Rectal smooth muscle tissue (tissue), 1 donor: ENCODE results near the gene BRME1.
A peak's percentile ranks its signal among the peaks of the same experiment; 100 is the strongest.

Experiments used
- H3K27ac ChIP-seq: one replicate; pipeline ENCODE4 v1.7.0; 2013; ENCODE audit warnings: low read depth, low read length, inconsistent platforms
- H3K27me3 ChIP-seq: one replicate; pipeline ENCODE4 v1.7.0; 2013; ENCODE audit warnings: low read length; ENCODE audit not compliant: control insufficient read depth, insufficient read depth
- H3K36me3 ChIP-seq: one replicate; pipeline ENCODE4 v1.7.0; 2013; ENCODE audit warnings: low read length; ENCODE audit not compliant: control insufficient read depth, insufficient read depth
- H3K4me1 ChIP-seq: one replicate; pipeline ENCODE4 v1.7.0; 2013; ENCODE audit warnings: low read length; ENCODE audit not compliant: control insufficient read depth, insufficient read depth
- H3K4me3 ChIP-seq: one replicate; pipeline ENCODE4 v1.7.0; 2013; ENCODE audit warnings: low read length
- H3K9ac ChIP-seq: one replicate; pipeline ENCODE4 v1.7.0; 2013; ENCODE audit warnings: low read length

Gene BRME1

GRCh38 chr19:13842291-13843103, 63.4 kb downstream of the BRME1 start:
- no peaks in the 10 kb centered on the region for H3K36me3 ChIP-seq

GRCh38 chr19:13841962-13842290, 64.0 kb downstream of the BRME1 start:
- Histone ChIP-seq H3K36me3 (no peaks in the 10 kb centered on the region), H3K27me3 (no peaks in the 10 kb centered on the region), H3K4me1 (peaks cover 34% of the 10 kb centered on the region), H3K9ac (peak overlapping the region; percentile 79), H3K4me3 (peak overlapping the region; percentile 77), H3K27ac (peak overlapping the region; percentile 92)

More at GRCh38 chr19:13842291-13843103, 63.4 kb downstream of the BRME1 start:
- peak overlapping the region; percentile 77 for H3K4me3 ChIP-seq
- peak overlapping the region; percentile 98 for H3K27ac ChIP-seq
- peaks cover 32% of the 10 kb centered on the region for H3K4me1 ChIP-seq
- H3K27me3 ChIP-seq: no peaks in the 10 kb centered on the region
- peak overlapping the region; percentile 82 for H3K9ac ChIP-seq

GRCh38 chr19:13841086-13841961, 64.6 kb downstream of the BRME1 start:
- H3K27ac ChIP-seq: peak overlapping the region; percentile 92
- H3K36me3 ChIP-seq: peaks cover under 1% of the 10 kb centered on the region
- peak overlapping the region; percentile 77 for H3K4me3 ChIP-seq
- no peaks in the 10 kb centered on the region for H3K27me3 ChIP-seq
- H3K4me1 ChIP-seq: peaks cover 30% of the 10 kb centered on the region
- peak overlapping the region; percentile 79 for H3K9ac ChIP-seq

GRCh38 chr19:13840305-13841085, 65.4 kb downstream of the BRME1 start:
- Histone ChIP-seq H3K36me3 (peaks cover 9% of the 10 kb centered on the region), H3K4me3 (peak overlapping the region; percentile 77), H3K27me3 (no peaks in the 10 kb centered on the region), H3K9ac (peak overlapping the region; percentile 79), H3K27ac (peak overlapping the region; percentile 92), H3K4me1 (peaks cover 29% of the 10 kb centered on the region)

GRCh38 chr19:13839938-13840304, 66.0 kb downstream of the BRME1 start:
- Histone ChIP-seq H3K27ac (peak overlapping the region; percentile 92), H3K27me3 (no peaks in the 10 kb centered on the region), H3K4me1 (peaks cover 29% of the 10 kb centered on the region), H3K9ac (peak overlapping the region; percentile 75), H3K36me3 (peaks cover 10% of the 10 kb centered on the region), H3K4me3 (peak overlapping the region; percentile 77)

- peak overlapping the region; percentile 77 for H3K4me3 ChIP-seq
- peaks cover 12% of the 10 kb centered on the region for H3K36me3 ChIP-seq
- no peaks in the 10 kb centered on the region for H3K27me3 ChIP-seq
- peak overlapping the region; percentile 75 for H3K9ac ChIP-seq
- H3K27ac ChIP-seq: peak overlapping the region; percentile 92
- peaks cover 31% of the 10 kb centered on the region for H3K4me1 ChIP-seq
These were observed 66.6 kb downstream of the BRME1 start for GRCh38 chr19:13839130-13839937.

- H3K27ac ChIP-seq: peak overlapping the region; percentile 92
- H3K9ac ChIP-seq: no peak overlapping the region
- no peaks in the 10 kb centered on the region for H3K27me3 ChIP-seq
- H3K4me3 ChIP-seq: peak overlapping the region; percentile 77
- H3K36me3 ChIP-seq: peaks cover 13% of the 10 kb centered on the region
- H3K4me1 ChIP-seq: peaks cover 37% of the 10 kb centered on the region
These were observed 67.3 kb downstream of the BRME1 start for GRCh38 chr19:13838435-13839129.

- peak overlapping the region; percentile 69 for H3K27ac ChIP-seq
- H3K9ac ChIP-seq: no peak overlapping the region
- H3K4me1 ChIP-seq: peaks cover 37% of the 10 kb centered on the region
- H3K4me3 ChIP-seq: no peak overlapping the region
- H3K36me3 ChIP-seq: peaks cover 13% of the 10 kb centered on the region
- H3K27me3 ChIP-seq: no peaks in the 10 kb centered on the region
These were observed 69.9 kb downstream of the BRME1 start for GRCh38 chr19:13835791-13836723.

- Histone ChIP-seq H3K9ac (no peak overlapping the region), H3K4me3 (peak overlapping the region; percentile 52), H3K27ac (peak overlapping the region; percentile 89), H3K27me3 (no peaks in the 10 kb centered on the region), H3K4me1 (peaks cover 34% of the 10 kb centered on the region), H3K36me3 (peaks cover 13% of the 10 kb centered on the region)
These were observed 71.5 kb downstream of the BRME1 start for GRCh38 chr19:13834244-13835069.
